Measurements from ENCODE around the gene UBLCP1. TPM values are rescaled to one million over a fixed set of nuclear protein-coding genes. Genes with fewer than 3 reads are reported as not detected.

The UBLCP1 gene
- total RNA-seq, 2 experiments from 2014 or later: 16.5 to 19.0 TPM

GRCh38 chr5:159330131-159330800 is 67.2 kb downstream of the UBLCP1 start, which contains the start of gene IL12B:
Gene IL12B (minus strand): TSS chr5:159330487. CDS start chr5:159326782, 3,705 bp downstream.
- Histone ChIP-seq H3K27me3 (ENCODE audit: control insufficient read depth in 1 of 2, insufficient read depth in 2 of 2, low read length in 2 of 2) (peaks cover 0 to 4% of the 10 kb centered on the region in 2 experiments), H3K4me1 (ENCODE audit: insufficient read depth, low read length) (peaks cover 14% of the 10 kb centered on the region), H3K9me3 (ENCODE audit: control insufficient read depth in 1 of 2, insufficient read depth in 1 of 2, low read length in 2 of 2) (no peaks in the 10 kb centered on the region), H3K4me3 (ENCODE audit: low read length) (peak within 1 kb of the TSS; percentile 62), H3K36me3 (ENCODE audit: insufficient read depth, low read length) (no peaks in the 10 kb centered on the region), H3K27ac (ENCODE audit: low read depth in 1 of 2, low read length in 2 of 2) (no peak within 1 kb of the TSS)
- H3K4me1 Mint-ChIP-seq (ENCODE audit: low read depth): peaks cover 27% of the 10 kb centered on the region
- TF ChIP-seq CTCF (IDR thresholded peaks at IDR 0.05): no peak
- H3K27ac Mint-ChIP-seq: no peak within 1 kb of the TSS
- H3K9me3 Mint-ChIP-seq: no peaks in the 10 kb centered on the region
- H3K27me3 Mint-ChIP-seq: no peaks in the 10 kb centered on the region
- ATAC-seq (ENCODE audit: poor library complexity) (no peak), DNase-seq (no peak)
- ChIA-PET POLR2A (interaction anchor here (0.6 kb wide), 2 partner anchors 9 to 1094 kb away, joined by 3 to 4 read pairs; no protein-coding TSS in a partner anchor), CTCF (no interaction called here)
- intact Hi-C loops (cut with DNase I, micrococcal nuclease): loop anchor here (2.0 to 10.0 kb wide), 5 partner anchors 82 to 677 kb away; partner anchors contain the start of gene TTC1 (in 1 of the 2)
- H3K4me3 Mint-ChIP-seq: peak within 1 kb of the TSS; percentile 77
- no peaks in the 10 kb centered on the region for H3K36me3 Mint-ChIP-seq (ENCODE audit: low read depth)

- CTCF ChIA-PET: interaction anchor here (0.8 to 1.0 kb wide), 3 partner anchors 9 to 656 kb away, joined by 3 to 4 read pairs (median 4); no protein-coding TSS in a partner anchor
- no peaks in the 10 kb centered on the region for H3K36me3 ChIP-seq (ENCODE audit: insufficient read depth, low read length)
- POLR2A ChIA-PET: interaction anchor here (0.6 to 2.0 kb wide), 2 partner anchors 10 to 656 kb away, joined by 3 to 5 read pairs; no protein-coding TSS in a partner anchor
- Mint-ChIP-seq H3K27me3 (no peaks in the 10 kb centered on the region), H3K4me3 (peak overlapping the region; percentile 77), H3K36me3 (ENCODE audit: low read depth) (no peaks in the 10 kb centered on the region), H3K27ac (peak overlapping the region; percentile 39), H3K4me1 (ENCODE audit: low read depth) (peaks cover 30% of the 10 kb centered on the region), H3K9me3 (no peaks in the 10 kb centered on the region)
- peak; percentile 81 for TF ChIP-seq CTCF (IDR thresholded peaks at IDR 0.05)
- peak overlapping the region; percentile 62 for H3K4me3 ChIP-seq (ENCODE audit: low read length)
- H3K9me3 ChIP-seq (ENCODE audit: control insufficient read depth in 1 of 2, insufficient read depth in 1 of 2, low read length in 2 of 2): no peaks in the 10 kb centered on the region
- H3K27ac ChIP-seq (ENCODE audit: low read depth in 1 of 2, low read length in 2 of 2): peak overlapping the region in 1 of 2 donors; percentile 17
- ATAC-seq (ENCODE audit: poor library complexity) (peak; percentile 95), DNase-seq (peak; percentile 64 to 86 (median 72))
- intact Hi-C loops (cut with DNase I, micrococcal nuclease): loop anchor here (2.0 to 10.0 kb wide), 5 partner anchors 81 to 676 kb away; partner anchors contain the start of gene TTC1 (in 1 of the 2)
- H3K4me1 ChIP-seq (ENCODE audit: insufficient read depth, low read length): peaks cover 21% of the 10 kb centered on the region
- H3K27me3 ChIP-seq (ENCODE audit: control insufficient read depth in 1 of 2, insufficient read depth in 2 of 2, low read length in 2 of 2): peaks cover 0 to 4% of the 10 kb centered on the region in 2 experiments
These were observed 68.2 kb downstream of the UBLCP1 start for GRCh38 chr5:159331093-159331973.

Data from CD4-positive, alpha-beta T cell (primary cell).